Fibroblast of the aortic adventitia (primary cell): Measurements from ENCODE around the gene TMEM240. TPM values are rescaled to one million over a fixed set of nuclear protein-coding genes. Genes with fewer than 3 reads are reported as not detected.
A peak's percentile ranks its signal among the peaks of the same experiment; 100 is the strongest.

Source experiments
- DNase-seq: peaks from one replicate; pipeline ENCODE4 v3.0.0-alpha.2; 2010; ENCODE audit warnings: low read depth
- H3K4me3 ChIP-seq: 2 replicates; pipeline ENCODE4 v1.5.1; 2011; ENCODE audit warnings: low read depth, mild to moderate bottlenecking, control low read depth, low read length, moderate library complexity
- total RNA-seq: library from RNA; depleted of rRNA; stranded (reverse); fragments of >200 nt; gene quantifications from 2 replicates; pipeline ENCODE4 v1.2.3, GENCODE V29; 2012; ENCODE audit warnings: low replicate concordance
- TF ChIP-seq, protein P1 (sequence below): IDR thresholded peaks from 2 replicates; pipeline ENCODE4 v1.5.1; 2011; ENCODE audit warnings: mild to moderate bottlenecking, low read length, control low read depth, inconsistent platforms; ENCODE audit not compliant: insufficient read depth

The TMEM240 gene
- 0.82 and 3.6 TPM in 2 replicates for total RNA-seq

DNA sequence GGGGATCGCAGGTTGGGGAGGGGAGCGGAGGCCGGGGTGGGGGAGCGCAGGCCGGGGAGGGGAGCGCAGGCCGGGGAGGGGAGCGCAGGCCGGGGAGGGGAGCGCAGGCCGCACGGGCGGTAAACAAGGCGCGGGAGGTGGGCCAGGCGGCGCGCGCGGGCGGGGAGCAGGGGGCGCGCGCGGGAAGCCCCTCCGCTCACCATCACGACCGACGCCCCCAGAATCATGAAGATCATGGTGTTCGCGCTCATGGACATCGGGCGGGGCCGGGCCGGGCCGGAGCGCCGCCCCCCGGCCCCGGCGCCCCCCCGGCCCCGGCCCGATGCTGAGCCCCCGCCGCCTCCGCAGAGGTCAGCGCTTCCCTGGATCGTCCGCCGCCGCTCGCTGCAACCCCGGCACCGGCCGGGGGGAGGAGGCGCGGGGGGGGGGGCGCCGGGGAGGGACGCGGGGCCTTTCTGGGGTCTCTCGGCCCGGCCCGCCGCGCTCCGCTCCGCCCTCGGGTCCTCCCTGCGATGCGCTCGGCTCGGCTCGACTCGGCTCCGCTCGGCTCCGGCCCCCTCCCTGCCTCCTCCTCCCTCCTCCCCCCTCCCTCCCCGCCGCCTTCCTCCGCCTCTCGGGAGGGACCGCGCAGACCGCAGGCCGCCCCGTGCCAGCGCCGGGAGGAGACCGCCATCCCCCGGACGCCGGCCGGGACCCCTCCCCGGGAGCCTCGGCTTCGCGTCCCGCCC lies at the start of gene TMEM240:
Gene TMEM240, minus strand, starts transcription at position 535 of the 728 bp plus-strand sequence. Its CDS starts 278 bp downstream, at position 257.
- TF ChIP-seq, protein P1, sequence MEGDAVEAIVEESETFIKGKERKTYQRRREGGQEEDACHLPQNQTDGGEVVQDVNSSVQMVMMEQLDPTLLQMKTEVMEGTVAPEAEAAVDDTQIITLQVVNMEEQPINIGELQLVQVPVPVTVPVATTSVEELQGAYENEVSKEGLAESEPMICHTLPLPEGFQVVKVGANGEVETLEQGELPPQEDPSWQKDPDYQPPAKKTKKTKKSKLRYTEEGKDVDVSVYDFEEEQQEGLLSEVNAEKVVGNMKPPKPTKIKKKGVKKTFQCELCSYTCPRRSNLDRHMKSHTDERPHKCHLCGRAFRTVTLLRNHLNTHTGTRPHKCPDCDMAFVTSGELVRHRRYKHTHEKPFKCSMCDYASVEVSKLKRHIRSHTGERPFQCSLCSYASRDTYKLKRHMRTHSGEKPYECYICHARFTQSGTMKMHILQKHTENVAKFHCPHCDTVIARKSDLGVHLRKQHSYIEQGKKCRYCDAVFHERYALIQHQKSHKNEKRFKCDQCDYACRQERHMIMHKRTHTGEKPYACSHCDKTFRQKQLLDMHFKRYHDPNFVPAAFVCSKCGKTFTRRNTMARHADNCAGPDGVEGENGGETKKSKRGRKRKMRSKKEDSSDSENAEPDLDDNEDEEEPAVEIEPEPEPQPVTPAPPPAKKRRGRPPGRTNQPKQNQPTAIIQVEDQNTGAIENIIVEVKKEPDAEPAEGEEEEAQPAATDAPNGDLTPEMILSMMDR = no peak
- H3K4me3 ChIP-seq = peak within 1 kb of the TSS; percentile 73
- DNase-seq = peak; percentile 66

DNA sequence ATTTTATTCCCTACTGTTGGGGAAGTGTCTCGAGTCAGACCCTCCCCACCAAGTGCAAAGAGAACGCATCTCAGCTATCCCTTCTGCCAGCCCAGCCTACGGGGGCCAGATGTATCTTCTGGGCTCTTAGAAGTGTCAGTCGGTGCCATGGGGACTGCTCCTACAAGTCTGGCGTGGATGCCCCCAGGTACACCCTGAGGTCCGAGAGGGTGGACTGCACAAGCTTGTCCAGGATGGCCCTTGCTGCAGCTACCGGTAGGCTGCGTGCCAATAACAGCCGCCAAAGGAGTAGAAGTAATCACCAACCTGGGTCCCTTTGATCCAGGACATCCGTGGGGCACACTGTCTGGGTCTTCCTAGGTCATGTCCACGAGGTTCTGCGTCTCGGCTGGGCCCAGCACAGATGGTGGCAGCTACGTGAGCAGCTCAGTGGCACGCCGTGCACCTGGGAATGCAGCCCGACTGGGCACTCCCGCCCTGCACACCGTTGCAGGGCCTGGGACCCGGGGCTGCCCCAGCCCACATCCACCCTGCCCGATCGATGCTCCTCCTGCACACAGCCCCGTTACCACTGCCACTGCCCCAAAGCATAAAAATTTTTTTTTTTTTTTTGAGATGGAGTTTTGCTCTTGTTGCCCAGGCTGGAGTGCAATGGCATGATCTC lies 43.1 kb upstream of the TMEM240 start:
- H3K4me3 ChIP-seq = no peak overlapping the region
- TF ChIP-seq, protein P1 = no peak
- no peak for DNase-seq

DNA sequence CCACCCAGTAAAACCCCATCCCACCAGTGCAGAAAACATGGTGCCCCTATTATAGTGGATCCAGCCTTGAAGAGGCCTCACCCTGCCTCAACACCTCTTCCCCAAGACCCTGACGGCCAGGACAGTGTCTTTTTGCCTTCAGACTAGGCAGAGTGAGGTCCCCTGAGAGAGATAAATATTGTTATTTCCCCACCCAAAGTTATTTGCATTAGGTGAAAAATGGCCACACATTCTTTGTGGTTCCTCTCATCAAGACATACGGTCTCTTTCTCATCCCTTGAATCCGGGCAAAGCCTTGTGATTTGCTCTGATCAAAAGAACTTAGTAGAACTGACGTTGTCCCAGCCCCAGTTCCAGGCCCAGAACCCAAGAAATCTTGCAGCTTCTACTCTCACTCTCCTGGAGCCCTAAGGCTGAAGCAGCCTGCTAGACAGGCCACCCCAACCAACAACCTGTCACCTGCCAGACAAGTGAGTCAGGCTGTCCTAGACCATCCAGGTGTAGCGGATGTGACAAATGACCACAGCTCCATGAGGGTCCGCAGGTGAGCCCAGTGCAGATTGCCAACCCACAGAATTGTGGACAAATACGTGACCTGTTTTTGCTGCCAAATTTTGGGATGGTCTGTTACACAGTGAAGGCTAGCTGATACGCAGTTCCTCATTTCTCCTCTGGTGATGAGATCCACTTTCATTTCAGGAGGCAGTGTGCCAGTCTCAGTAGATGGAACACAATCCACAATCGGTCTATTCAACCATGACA lies 42.3 kb upstream of the TMEM240 start:
- no peak for DNase-seq
- no peak overlapping the region for H3K4me3 ChIP-seq
- TF ChIP-seq, protein P1 = no peak

DNA sequence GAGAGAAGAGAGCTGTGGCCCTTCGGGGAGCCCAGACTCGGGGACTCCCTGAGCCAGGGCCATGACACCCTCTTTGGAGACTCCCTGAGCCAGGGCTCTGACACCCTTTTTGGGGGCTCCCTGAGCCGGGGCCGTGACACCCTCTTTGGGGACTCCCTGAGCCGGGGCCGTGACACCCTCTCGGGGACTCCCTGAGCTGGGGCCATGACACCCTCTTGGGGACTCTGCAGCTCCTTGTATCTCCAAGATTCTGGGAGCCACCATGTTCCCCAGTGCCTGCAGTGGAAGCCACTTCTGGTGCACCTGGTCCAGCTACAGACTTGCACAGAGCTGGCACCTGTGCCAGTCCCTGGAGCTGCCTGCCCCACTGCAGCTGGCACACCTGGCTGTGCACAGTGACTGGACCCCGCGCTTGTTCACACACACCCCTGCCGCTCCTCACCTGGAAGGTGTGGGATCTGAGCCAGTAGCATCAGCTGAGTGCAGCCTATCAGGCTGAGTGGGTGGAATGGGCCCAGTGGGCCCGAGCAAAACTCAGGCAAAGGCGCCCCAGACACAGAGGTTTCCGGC lies 38.0 kb upstream of the TMEM240 start:
- no peak overlapping the region for H3K4me3 ChIP-seq
- TF ChIP-seq, protein P1 = no peak
- no peak for DNase-seq

DNA sequence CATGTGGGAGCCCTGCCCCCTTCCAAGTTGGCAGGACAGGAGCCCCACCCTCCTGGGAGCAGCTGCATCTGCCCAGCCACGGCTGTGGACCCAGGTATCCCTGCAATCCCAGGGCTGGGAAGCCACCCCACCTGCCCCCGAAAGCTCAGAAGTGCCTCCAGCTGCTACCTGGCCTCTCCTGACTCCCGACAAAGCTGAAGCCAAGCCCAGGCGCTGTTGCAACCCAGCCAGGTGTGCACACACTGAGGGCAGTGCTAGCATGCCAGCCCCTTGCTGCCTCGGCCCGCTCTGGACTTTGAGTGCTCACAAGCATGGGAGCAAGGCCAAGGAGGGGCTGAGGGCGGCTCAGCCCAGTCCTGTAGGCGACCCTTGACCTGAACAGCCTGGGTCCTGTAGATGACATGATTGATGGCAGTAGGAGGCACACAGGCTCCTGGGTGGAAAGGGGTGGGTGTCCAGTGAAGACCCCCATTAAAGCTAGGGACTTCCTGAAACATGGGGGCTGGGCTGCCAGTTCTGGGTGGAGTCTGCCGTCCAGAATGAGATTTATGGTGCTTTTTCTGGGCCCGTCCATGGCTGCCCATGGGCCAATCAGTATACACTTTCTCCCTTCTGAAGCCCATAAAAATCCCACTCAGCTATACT lies 37.1 kb upstream of the TMEM240 start:
- no peak overlapping the region for H3K4me3 ChIP-seq
- TF ChIP-seq, protein P1 = no peak
- no peak for DNase-seq
